HepG2 (cell line): Measurements from ENCODE around the gene WDR27. TPM values are rescaled to one million over a fixed set of nuclear protein-coding genes. Genes with fewer than 3 reads are reported as not detected.
A peak's percentile ranks its signal among the peaks of the same experiment; 100 is the strongest.

Experiments
- CBX2 ChIP-seq, 2 experiments: fragments of 200-600 bp in 1 of 2; sonication (generic); formaldehyde crosslinking in 1 of 2; IDR thresholded peaks; 2 replicates each; pipeline versions ENCODE4 v1.7.0 to v1.8.1; 2018 to 2022; ENCODE audit warnings: low read depth in 2 of 2, low read length in 1 of 2, mild to moderate bottlenecking in 1 of 2, missing genetic modification reagents in 1 of 2
- CEBPG ChIP-seq: IDR thresholded peaks from 2 replicates; pipeline ENCODE4 v1.6.1; 2016
- ETV5 ChIP-seq: IDR thresholded peaks from 2 replicates; pipeline ENCODE4 v1.6.1; 2018; ENCODE audit warnings: missing biosample characterization, missing genetic modification reagents, inconsistent platforms, borderline replicate concordance
- HHEX ChIP-seq: IDR thresholded peaks from 2 replicates; pipeline ENCODE4 v1.6.1; 2016; ENCODE audit warnings: control low read depth
- ISX ChIP-seq: sonication (generic); formaldehyde crosslinking; conservative IDR thresholded peaks from 2 replicates; pipeline ENCODE4 v1.5.0; 2020; ENCODE audit warnings: missing genetic modification reagents
- PCBP2 ChIP-seq: fragments of 200-400 bp; formaldehyde crosslinking; optimal IDR thresholded peaks from 2 replicates; pipeline ENCODE3; 2018; ENCODE audit warnings: low read length, low read depth; ENCODE audit not compliant: poor library complexity, severe bottlenecking
- RFX3 ChIP-seq: IDR thresholded peaks from 2 replicates; pipeline ENCODE4 v1.6.1; 2016; ENCODE audit warnings: missing biosample characterization, missing genetic modification reagents
- RFX5 ChIP-seq: IDR thresholded peaks from 2 replicates; pipeline ENCODE4 v1.6.1; 2011; ENCODE audit warnings: low read depth, low read length, improper control_type of control experiment
- SAP130 ChIP-seq: IDR thresholded peaks from 2 replicates; pipeline ENCODE4 v1.6.1; 2016; ENCODE audit warnings: low read depth
- SMC3 ChIP-seq: IDR thresholded peaks from 2 replicates; pipeline ENCODE4 v1.6.1; 2011; ENCODE audit warnings: low read length, improper control_type of control experiment
- SOX13 ChIP-seq, 3 experiments: fragments of 450-650 bp in 1 of 3; sonication (generic) in 1 of 3; formaldehyde crosslinking in 1 of 3; IDR thresholded peaks in 2 of 3; conservative IDR thresholded peaks in 1 of 3; 2 replicates each; pipeline versions ENCODE4 v1.5.0 to v1.6.1; 2016 to 2020; ENCODE audit warnings: antibody characterized with exemption in 1 of 3, mild to moderate bottlenecking in 1 of 3, missing compliant biosample characterization in 1 of 3, missing genetic modification reagents in 1 of 3, moderate library complexity in 1 of 3
- SOX6 ChIP-seq, 2 experiments: fragments of 450-650 bp in 1 of 2; sonication (generic) in 1 of 2; formaldehyde crosslinking in 1 of 2; IDR thresholded peaks; 2 replicates each; pipeline versions ENCODE4 v1.4.0 to v1.6.1; 2017 to 2020; ENCODE audit warnings: antibody characterized with exemption in 1 of 2, mild to moderate bottlenecking in 1 of 2, missing genetic modification reagents in 1 of 2
- WIZ ChIP-seq: sonication (generic); formaldehyde crosslinking; IDR thresholded peaks from 2 replicates; pipeline ENCODE4 v1.5.1; 2020; ENCODE audit warnings: mild to moderate bottlenecking, missing genetic modification reagents
- ZBTB21 ChIP-seq: sonication (generic); formaldehyde crosslinking; IDR thresholded peaks from 2 replicates; pipeline ENCODE4 v1.4.0; 2020; ENCODE audit warnings: missing genetic modification reagents
- ZFP36 ChIP-seq: fragments of 150-350 bp; IDR thresholded peaks from 2 replicates; pipeline ENCODE4 v1.6.1; 2018; ENCODE audit warnings: borderline replicate concordance, low read length, low read depth; ENCODE audit not compliant: partially characterized antibody
- ZIK1 ChIP-seq: sonication (generic); formaldehyde crosslinking; IDR thresholded peaks from 2 replicates; pipeline ENCODE4 v1.5.0; 2020; ENCODE audit warnings: mild to moderate bottlenecking, low read depth, missing genetic modification reagents, borderline replicate concordance
- ZNF414 ChIP-seq: sonication (generic); formaldehyde crosslinking; IDR thresholded peaks from 2 replicates; pipeline ENCODE4 v1.5.0; 2020; ENCODE audit warnings: missing genetic modification reagents
- ZNF460 ChIP-seq: sonication (generic); formaldehyde crosslinking; IDR thresholded peaks from 2 replicates; pipeline ENCODE4 v1.5.1; 2020; ENCODE audit warnings: missing genetic modification reagents, mild to moderate bottlenecking, borderline replicate concordance
- ZNF547 ChIP-seq: sonication (generic); formaldehyde crosslinking; IDR thresholded peaks from 2 replicates; pipeline ENCODE4 v1.5.1; 2020; ENCODE audit warnings: mild to moderate bottlenecking, missing genetic modification reagents
- ZNF660 ChIP-seq: sonication (generic); formaldehyde crosslinking; IDR thresholded peaks from 2 replicates; pipeline ENCODE4 v1.5.1; 2020; ENCODE audit warnings: mild to moderate bottlenecking, low read depth, missing genetic modification reagents, borderline replicate concordance
- ZNF710 ChIP-seq: sonication (generic); formaldehyde crosslinking; IDR thresholded peaks from 2 replicates; pipeline ENCODE4 v1.5.0; 2020; ENCODE audit warnings: mild to moderate bottlenecking, missing genetic modification reagents, borderline replicate concordance
- ZNF788 ChIP-seq: sonication (generic); formaldehyde crosslinking; IDR thresholded peaks from 2 replicates; pipeline ENCODE4 v1.5.0; 2020; ENCODE audit warnings: mild to moderate bottlenecking, missing genetic modification reagents, borderline replicate concordance
- polyA plus RNA-seq, 8 experiments: library from polyadenylated mRNA; depleted of rRNA in 3 of 8; stranded (reverse) in 7 of 8; unstranded in 1 of 8; fragments of >200 nt; fragmentation: Illumina TruSeq in 4 of 8; extraction: Trizol in 4 of 8; gene quantifications; 2 replicates each; pipeline versions ENCODE4 v1.2.1 to v1.2.3, GENCODE V29; 2011 to 2016; ENCODE audit warnings: low read depth in 4 of 8, missing spikeins in 1 of 8, mixed read lengths in 1 of 8; ENCODE audit not compliant: insufficient read depth in 1 of 8
- total RNA-seq, 5 experiments: library from RNA; depleted of rRNA; stranded (reverse); fragments of >200 nt; fragmentation: Illumina TruSeq; extraction: Trizol; gene quantifications; 2 replicates each; pipeline ENCODE4 v1.2.3, GENCODE V29; 2016; ENCODE audit warnings: low read depth in 1 of 5
- TF ChIP-seq, protein P1 (sequence below): sonication (generic); formaldehyde crosslinking; IDR thresholded peaks from 2 replicates; pipeline ENCODE4 v1.4.0; 2020; ENCODE audit warnings: missing genetic modification reagents; ENCODE audit errors: not compliant biosample characterization
- TF ChIP-seq, protein P2 (sequence below): sonication (generic); formaldehyde crosslinking; conservative IDR thresholded peaks from 2 replicates; pipeline ENCODE4 v1.8.0; 2022; ENCODE audit warnings: low read depth, missing genetic modification reagents

Gene WDR27
- total and polyA plus RNA-seq, 2 of the 13 experiments (the other 11 are each of a cell fraction or from before 2014, with no cell fraction given): 34.1 to 80.3 TPM

DNA sequence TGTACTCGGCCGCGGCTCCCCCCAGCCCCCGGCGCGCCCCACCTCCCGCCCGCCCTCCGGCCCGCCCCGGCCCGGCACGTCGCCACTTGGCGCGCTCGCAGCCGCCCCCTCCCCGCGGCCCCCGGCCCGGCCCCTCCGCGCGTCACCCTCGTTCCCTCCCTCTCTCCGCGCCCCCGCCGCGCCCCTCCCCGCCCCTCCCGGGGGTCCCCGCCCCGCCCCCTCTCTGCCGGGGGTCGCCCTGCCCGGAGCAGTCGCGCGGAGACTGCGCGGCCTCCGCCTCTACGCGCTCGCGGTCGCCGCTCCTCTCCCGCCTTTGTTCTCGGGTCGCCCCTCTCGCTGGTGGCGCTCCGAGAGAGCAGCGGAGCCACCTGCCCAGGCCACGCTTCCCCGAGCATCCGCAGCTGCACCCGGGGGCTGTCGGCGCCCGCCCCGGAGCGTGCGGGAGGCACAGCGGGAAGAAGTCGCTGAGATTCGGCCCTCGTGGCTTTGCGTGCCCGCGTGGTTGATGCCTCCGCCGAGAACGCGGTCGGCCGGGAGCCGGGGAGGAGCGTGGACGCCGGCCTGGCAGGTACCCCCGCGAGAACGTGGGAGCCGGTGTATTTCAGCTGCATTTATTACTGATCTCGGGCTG is 22.8 kb upstream of the WDR27 start, which contains the start of gene PHF10 (continued):
- no peak for TF ChIP-seq SAP130 (CRISPR knock-in tag)
- peak; percentile 76 for TF ChIP-seq WIZ
- TF ChIP-seq RFX5: no peak
- no peak for TF ChIP-seq PCBP2
- TF ChIP-seq ZNF788: 0 out of 2 replicates have a peak, but pooled peaks have one; percentile 18
- peak; percentile 94 for TF ChIP-seq ZNF710 (CRISPR knock-in tag)
- no peak for TF ChIP-seq SOX13 (IDR thresholded peaks at IDR 0.05)
- TF ChIP-seq SOX13 (CRISPR knock-in tag; conservative IDR thresholded peaks at IDR 0.05 in 1 of 2, IDR thresholded peaks at IDR 0.05 in 1 of 2): no peak; a peak in 1 of 4 replicates
- TF ChIP-seq SOX6 (IDR thresholded peaks at IDR 0.05): no peak
- TF ChIP-seq SOX6 (CRISPR knock-in tag; IDR thresholded peaks at IDR 0.05): peak; percentile 68; the same call in 1 of the 2 replicates
- peak; percentile 88 for TF ChIP-seq ZNF414
- TF ChIP-seq ETV5: no peak
- TF ChIP-seq, protein P1, sequence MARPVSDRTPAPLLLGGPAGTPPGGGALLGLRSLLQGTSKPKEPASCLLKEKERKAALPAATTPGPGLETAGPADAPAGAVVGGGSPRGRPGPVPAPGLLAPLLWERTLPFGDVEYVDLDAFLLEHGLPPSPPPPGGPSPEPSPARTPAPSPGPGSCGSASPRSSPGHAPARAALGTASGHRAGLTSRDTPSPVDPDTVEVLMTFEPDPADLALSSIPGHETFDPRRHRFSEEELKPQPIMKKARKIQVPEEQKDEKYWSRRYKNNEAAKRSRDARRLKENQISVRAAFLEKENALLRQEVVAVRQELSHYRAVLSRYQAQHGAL (CRISPR knock-in tag): no peak
- no peak for TF ChIP-seq HHEX
- TF ChIP-seq ZBTB21 (CRISPR knock-in tag): no peak
- no peak for TF ChIP-seq CBX2 (IDR thresholded peaks at IDR 0.05; ENCODE audit: low read depth, low read length)
- TF ChIP-seq CBX2 (CRISPR knock-in tag; IDR thresholded peaks at IDR 0.05; ENCODE audit: low read depth): no peak
- TF ChIP-seq RFX3 (CRISPR knock-in tag): no peak
- TF ChIP-seq ZNF460 (CRISPR knock-in tag): 0 out of 2 replicates have a peak, but pooled peaks have one; percentile 37
- TF ChIP-seq ZNF547: no peak; the same call in 1 of the 2 replicates
- TF ChIP-seq ISX (CRISPR knock-in tag): peak; percentile 86; the same call in 1 of the 2 replicates
- 0 out of 2 replicates have a peak, but pooled peaks have one; percentile 3 for TF ChIP-seq CEBPG (CRISPR knock-in tag)
- no peak for TF ChIP-seq ZNF660 (CRISPR knock-in tag)
- TF ChIP-seq, protein P2, sequence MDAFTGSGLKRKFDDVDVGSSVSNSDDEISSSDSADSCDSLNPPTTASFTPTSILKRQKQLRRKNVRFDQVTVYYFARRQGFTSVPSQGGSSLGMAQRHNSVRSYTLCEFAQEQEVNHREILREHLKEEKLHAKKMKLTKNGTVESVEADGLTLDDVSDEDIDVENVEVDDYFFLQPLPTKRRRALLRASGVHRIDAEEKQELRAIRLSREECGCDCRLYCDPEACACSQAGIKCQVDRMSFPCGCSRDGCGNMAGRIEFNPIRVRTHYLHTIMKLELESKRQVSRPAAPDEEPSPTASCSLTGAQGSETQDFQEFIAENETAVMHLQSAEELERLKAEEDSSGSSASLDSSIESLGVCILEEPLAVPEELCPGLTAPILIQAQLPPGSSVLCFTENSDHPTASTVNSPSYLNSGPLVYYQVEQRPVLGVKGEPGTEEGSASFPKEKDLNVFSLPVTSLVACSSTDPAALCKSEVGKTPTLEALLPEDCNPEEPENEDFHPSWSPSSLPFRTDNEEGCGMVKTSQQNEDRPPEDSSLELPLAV: 0 out of 2 replicates have a peak, but pooled peaks have one; percentile 76
- TF ChIP-seq ZFP36: no peak
- TF ChIP-seq ZIK1 (CRISPR knock-in tag): peak; percentile 68; the same call in 1 of the 2 replicates
- no peak for TF ChIP-seq SMC3
